K562 (cell line): ENCODE data around the gene NUP153. TPM values are rescaled to one million over a fixed set of nuclear protein-coding genes. Genes with fewer than 3 reads are reported as not detected.

Source experiments
- CBFB ChIP-seq: sonication (generic); formaldehyde crosslinking; IDR thresholded peaks from 2 replicates; pipeline ENCODE4 v1.4.0; 2020; ENCODE audit warnings: mild to moderate bottlenecking, missing genetic modification reagents
- COPS2 ChIP-seq: fragments of 450-650 bp; conservative IDR thresholded peaks from 2 replicates; pipeline ENCODE4 v1.6.1; 2016; ENCODE audit warnings: mild to moderate bottlenecking, moderate library complexity
- EHMT2 ChIP-seq: fragments of 450-650 bp; IDR thresholded peaks from 2 replicates; pipeline ENCODE4 v1.6.1; 2018; ENCODE audit warnings: antibody characterized with exemption
- ELF2 ChIP-seq: fragments of 250-450 bp; sonication (Bioruptor Pico); IDR thresholded peaks from 2 replicates; pipeline ENCODE4 v1.5.0; 2021; ENCODE audit warnings: mild to moderate bottlenecking
- FOXK1 ChIP-seq: sonication (generic); formaldehyde crosslinking; IDR thresholded peaks from 2 replicates; pipeline ENCODE4 v1.8.0; 2022; ENCODE audit warnings: missing genetic modification reagents, mild to moderate bottlenecking, borderline replicate concordance
- FOXK2 ChIP-seq, 2 experiments: fragments of 450-650 bp; IDR thresholded peaks in 1 of 2; conservative IDR thresholded peaks in 1 of 2; 2 replicates each; pipeline ENCODE4 v1.6.1; 2016; ENCODE audit warnings: low read depth in 2 of 2, mild to moderate bottlenecking in 1 of 2
- GABPB1 ChIP-seq: sonication (generic); formaldehyde crosslinking; IDR thresholded peaks from 2 replicates; pipeline ENCODE4 v1.8.0; 2022; ENCODE audit warnings: mild to moderate bottlenecking, missing genetic modification reagents
- HNRNPLL ChIP-seq: fragments of 200-400 bp; formaldehyde crosslinking; IDR thresholded peaks from 2 replicates; pipeline ENCODE4 v1.6.1; 2017; ENCODE audit warnings: low read length, low read depth, mild to moderate bottlenecking; ENCODE audit not compliant: poor library complexity, severe bottlenecking
- HSF4 ChIP-seq: fragments of 250-450 bp; sonication (Bioruptor Pico); IDR thresholded peaks from 2 replicates; pipeline ENCODE4 v2.1.2; 2022; ENCODE audit warnings: mild to moderate bottlenecking, moderate library complexity, borderline replicate concordance
- KDM1A ChIP-seq, 2 experiments: fragments of 450-650 bp; IDR thresholded peaks; 2 replicates each; pipeline ENCODE4 v1.6.1; 2016; ENCODE audit warnings: mild to moderate bottlenecking in 2 of 2
- KLF6 ChIP-seq: fragments of 250-450 bp; sonication (Bioruptor Pico); IDR thresholded peaks from 2 replicates; pipeline ENCODE4 v1.4.0; 2020; ENCODE audit warnings: mild to moderate bottlenecking, moderate library complexity, borderline replicate concordance
- MCM2 ChIP-seq: fragments of 450-650 bp; IDR thresholded peaks from 2 replicates; pipeline ENCODE4 v1.6.1; 2017; ENCODE audit warnings: low read depth, mild to moderate bottlenecking
- MECOM ChIP-seq: fragments of 250-450 bp; sonication (Bioruptor Pico); IDR thresholded peaks from 2 replicates; pipeline ENCODE4 v1.8.0; 2022; ENCODE audit warnings: inconsistent platforms
- MXI1 ChIP-seq: IDR thresholded peaks from 2 replicates; pipeline ENCODE4 v1.6.1; 2011; ENCODE audit warnings: low read depth, mild to moderate bottlenecking, improper control_type of control experiment, low read length
- SIN3A ChIP-seq, 2 experiments: fragments of 150-350 bp in 1 of 2; IDR thresholded peaks; 2 replicates each; pipeline ENCODE4 v1.6.1; 2011 to 2016; ENCODE audit warnings: borderline replicate concordance in 2 of 2, low read depth in 2 of 2, low read length in 2 of 2, mild to moderate bottlenecking in 2 of 2, moderate library complexity in 2 of 2; ENCODE audit not compliant: control insufficient read depth in 1 of 2
- SMARCA4 ChIP-seq: fragments of 450-650 bp; IDR thresholded peaks from 2 replicates; pipeline ENCODE4 v1.6.1; 2016
- SUPT5H ChIP-seq: fragments of 450-650 bp; IDR thresholded peaks from 2 replicates; pipeline ENCODE4 v1.6.1; 2016
- TAL1 ChIP-seq: fragments of 450-650 bp; IDR thresholded peaks from 2 replicates; pipeline ENCODE4 v1.6.1; 2016; ENCODE audit warnings: mild to moderate bottlenecking
- TEAD2 ChIP-seq: fragments of 450-650 bp; IDR thresholded peaks from 2 replicates; pipeline ENCODE4 v1.6.1; 2016; ENCODE audit warnings: missing genetic modification characterization, control low read depth, missing compliant biosample characterization
- ZFX ChIP-seq: sonication (generic); formaldehyde crosslinking; IDR thresholded peaks from 2 replicates; pipeline ENCODE4 v1.8.0; 2022; ENCODE audit warnings: mild to moderate bottlenecking, missing genetic modification reagents, moderate library complexity
- ZNF184 ChIP-seq: sonication (generic); formaldehyde crosslinking; IDR thresholded peaks from 2 replicates; pipeline ENCODE4 v1.5.0; 2020; ENCODE audit warnings: missing genetic modification reagents
- ZNF707 ChIP-seq: fragments of 250-450 bp; sonication (Bioruptor Pico); conservative IDR thresholded peaks from 2 replicates; pipeline ENCODE4 v1.8.0; 2022; ENCODE audit warnings: inconsistent platforms, mild to moderate bottlenecking, moderate library complexity
- ZSCAN29 ChIP-seq: fragments of 450-650 bp; IDR thresholded peaks from 2 replicates; pipeline ENCODE4 v1.6.1; 2017
- polyA plus RNA-seq, 8 experiments: library from polyadenylated mRNA; depleted of rRNA in 4 of 8; stranded (reverse) in 5 of 8; unstranded in 3 of 8; fragments of >200 nt; fragmentation: Nextera tagmentation in 2 of 8; fragmentation: Illumina TruSeq in 1 of 8; extraction: Ambion mirVana in 2 of 8; extraction: Trizol in 1 of 8; gene quantifications; 2 replicates each; pipeline versions ENCODE4 v1.2.1 to v1.2.3, GENCODE V29; 2011 to 2014; ENCODE audit warnings: inconsistent platforms in 1 of 8, missing spikeins in 1 of 8
- total RNA-seq, 7 experiments: library from RNA; depleted of rRNA in 6 of 7; stranded (reverse); fragments of >200 nt in 6 of 7; fragmentation: Illumina TruSeq in 2 of 7; extraction: Trizol in 2 of 7; gene quantifications; 2 replicates each; pipeline versions ENCODE4 v1.2.1 to v1.2.3, GENCODE V29; 2011 to 2021; ENCODE audit warnings: low replicate concordance in 1 of 7
- TF ChIP-seq, protein P1 (sequence below): fragments of 250-450 bp; sonication (Bioruptor Pico); IDR thresholded peaks from 2 replicates; pipeline ENCODE4 v1.8.0; 2021; ENCODE audit warnings: moderate library complexity, mild to moderate bottlenecking, inconsistent platforms
- TF ChIP-seq, protein P2 (sequence below): fragments of 250-450 bp; sonication (Bioruptor Pico); IDR thresholded peaks from 2 replicates; pipeline ENCODE4 v1.4.0; 2020; ENCODE audit warnings: mild to moderate bottlenecking
- TF ChIP-seq, protein P3 (sequence below): fragments of 450-650 bp; formaldehyde crosslinking; IDR thresholded peaks from 2 replicates; pipeline ENCODE4 v1.4.0; 2022; ENCODE audit warnings: mild to moderate bottlenecking, moderate library complexity

Gene NUP153
- total and polyA plus RNA-seq, 9 of the 15 experiments (the other 6 are each of a cell fraction or from before 2014, with no cell fraction given) = 21.9 to 110 (median 84.8) TPM

DNA sequence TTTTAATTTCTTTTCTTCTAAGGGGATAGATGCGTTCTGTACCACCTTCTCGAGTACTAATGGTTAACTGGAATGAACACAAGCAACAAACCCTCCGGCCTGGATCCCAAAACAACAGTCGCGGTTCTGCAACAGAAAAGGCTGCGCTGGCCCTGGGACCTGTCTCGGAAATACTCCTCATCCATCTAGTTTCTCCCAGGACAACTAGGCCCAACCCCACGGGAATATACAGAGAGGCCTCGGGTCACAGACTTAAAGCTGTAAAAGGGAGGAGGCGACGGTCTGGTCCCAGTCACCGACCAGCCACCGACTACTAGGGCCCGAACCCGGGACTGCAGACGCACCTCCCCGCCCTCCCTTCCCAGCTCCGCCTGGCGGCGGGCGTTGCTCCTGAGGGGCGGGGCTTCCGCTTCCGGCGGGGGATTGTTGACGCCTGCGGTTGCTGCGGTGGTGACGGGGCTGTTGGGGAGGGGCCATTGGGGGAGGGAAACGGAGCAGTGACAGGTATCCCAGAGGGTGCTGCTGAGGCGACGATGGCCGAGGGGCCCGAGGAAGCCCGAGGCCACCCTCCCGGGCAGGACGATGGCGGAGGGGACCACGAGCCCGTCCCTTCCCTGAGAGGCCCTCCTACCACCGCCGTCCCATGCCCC is 106.7 kb downstream of the NUP153 start, which contains the start of gene FAM8A1 (continued):
- TF ChIP-seq KLF6 (CRISPR knock-in tag) = peak; percentile 56; the same call in 1 of the 2 replicates
- TF ChIP-seq, protein P1, sequence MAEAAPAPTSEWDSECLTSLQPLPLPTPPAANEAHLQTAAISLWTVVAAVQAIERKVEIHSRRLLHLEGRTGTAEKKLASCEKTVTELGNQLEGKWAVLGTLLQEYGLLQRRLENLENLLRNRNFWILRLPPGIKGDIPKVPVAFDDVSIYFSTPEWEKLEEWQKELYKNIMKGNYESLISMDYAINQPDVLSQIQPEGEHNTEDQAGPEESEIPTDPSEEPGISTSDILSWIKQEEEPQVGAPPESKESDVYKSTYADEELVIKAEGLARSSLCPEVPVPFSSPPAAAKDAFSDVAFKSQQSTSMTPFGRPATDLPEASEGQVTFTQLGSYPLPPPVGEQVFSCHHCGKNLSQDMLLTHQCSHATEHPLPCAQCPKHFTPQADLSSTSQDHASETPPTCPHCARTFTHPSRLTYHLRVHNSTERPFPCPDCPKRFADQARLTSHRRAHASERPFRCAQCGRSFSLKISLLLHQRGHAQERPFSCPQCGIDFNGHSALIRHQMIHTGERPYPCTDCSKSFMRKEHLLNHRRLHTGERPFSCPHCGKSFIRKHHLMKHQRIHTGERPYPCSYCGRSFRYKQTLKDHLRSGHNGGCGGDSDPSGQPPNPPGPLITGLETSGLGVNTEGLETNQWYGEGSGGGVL (CRISPR knock-in tag) = no peak
- TF ChIP-seq MCM2 = no peak
- TF ChIP-seq, protein P2, sequence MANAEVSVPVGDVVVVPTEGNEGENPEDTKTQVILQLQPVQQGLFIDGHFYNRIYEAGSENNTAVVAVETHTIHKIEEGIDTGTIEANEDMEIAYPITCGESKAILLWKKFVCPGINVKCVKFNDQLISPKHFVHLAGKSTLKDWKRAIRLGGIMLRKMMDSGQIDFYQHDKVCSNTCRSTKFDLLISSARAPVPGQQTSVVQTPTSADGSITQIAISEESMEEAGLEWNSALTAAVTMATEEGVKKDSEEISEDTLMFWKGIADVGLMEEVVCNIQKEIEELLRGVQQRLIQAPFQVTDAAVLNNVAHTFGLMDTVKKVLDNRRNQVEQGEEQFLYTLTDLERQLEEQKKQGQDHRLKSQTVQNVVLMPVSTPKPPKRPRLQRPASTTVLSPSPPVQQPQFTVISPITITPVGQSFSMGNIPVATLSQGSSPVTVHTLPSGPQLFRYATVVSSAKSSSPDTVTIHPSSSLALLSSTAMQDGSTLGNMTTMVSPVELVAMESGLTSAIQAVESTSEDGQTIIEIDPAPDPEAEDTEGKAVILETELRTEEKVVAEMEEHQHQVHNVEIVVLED (CRISPR knock-in tag) = 0 out of 2 replicates have a peak, but pooled peaks have one; percentile 28
- TF ChIP-seq ZNF184 (CRISPR knock-in tag) = no peak
- peak in 1 of 2 experiments; percentile 79; a peak in 3 of 4 replicates for TF ChIP-seq SIN3A (IDR thresholded peaks at IDR 0.05; ENCODE audit: borderline replicate concordance in 2 of 2, control insufficient read depth in 1 of 2, low read depth in 2 of 2, low read length in 2 of 2)
- TF ChIP-seq FOXK1 (CRISPR knock-in tag) = no peak
- TF ChIP-seq SMARCA4 = no peak
- peak; percentile 84 for TF ChIP-seq ZFX (CRISPR knock-in tag)
- peak; percentile 99 for TF ChIP-seq CBFB (CRISPR knock-in tag)
- TF ChIP-seq HNRNPLL = peak; percentile 81
- TF ChIP-seq MECOM (CRISPR knock-in tag) = no peak
- TF ChIP-seq ZSCAN29 = no peak
- peak; percentile 89 for TF ChIP-seq SUPT5H
- peak; percentile 96 for TF ChIP-seq GABPB1 (CRISPR knock-in tag)
- TF ChIP-seq, protein P3, sequence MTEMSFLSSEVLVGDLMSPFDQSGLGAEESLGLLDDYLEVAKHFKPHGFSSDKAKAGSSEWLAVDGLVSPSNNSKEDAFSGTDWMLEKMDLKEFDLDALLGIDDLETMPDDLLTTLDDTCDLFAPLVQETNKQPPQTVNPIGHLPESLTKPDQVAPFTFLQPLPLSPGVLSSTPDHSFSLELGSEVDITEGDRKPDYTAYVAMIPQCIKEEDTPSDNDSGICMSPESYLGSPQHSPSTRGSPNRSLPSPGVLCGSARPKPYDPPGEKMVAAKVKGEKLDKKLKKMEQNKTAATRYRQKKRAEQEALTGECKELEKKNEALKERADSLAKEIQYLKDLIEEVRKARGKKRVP = peak; percentile 45; the same call in 1 of the 2 replicates
- no peak for TF ChIP-seq TEAD2
- no peak for TF ChIP-seq MXI1
- no peak for TF ChIP-seq KDM1A (IDR thresholded peaks at IDR 0.05)
- no peak for TF ChIP-seq ZNF707
- TF ChIP-seq FOXK2 (conservative IDR thresholded peaks at IDR 0.05 in 1 of 2, IDR thresholded peaks at IDR 0.05 in 1 of 2; ENCODE audit: low read depth in 2 of 2) = peak; percentile 76 to 87; a peak in 2 of 4 replicates
- no peak for TF ChIP-seq ELF2
- no peak for TF ChIP-seq COPS2
- no peak for TF ChIP-seq EHMT2
- no peak for TF ChIP-seq TAL1
- TF ChIP-seq HSF4 (CRISPR knock-in tag) = no peak
